NCI-H2107 treated with DMSO at 0.1 percent for 48 hours (cell line): Measurements from ENCODE around the gene PEX7.
"Not testable (repeated sequence)": the region's sequence is repeated elsewhere in the genome, so short reads cannot be mapped to it uniquely, and the experiment has no call there.

ENCODE experiments used
- DNase-seq: peaks from one replicate; lab custom pipeline; 2025; ENCODE audit not compliant: unreplicated experiment; lab: John Stamatoyannopoulos, UW

PEX7 gene

DNA sequence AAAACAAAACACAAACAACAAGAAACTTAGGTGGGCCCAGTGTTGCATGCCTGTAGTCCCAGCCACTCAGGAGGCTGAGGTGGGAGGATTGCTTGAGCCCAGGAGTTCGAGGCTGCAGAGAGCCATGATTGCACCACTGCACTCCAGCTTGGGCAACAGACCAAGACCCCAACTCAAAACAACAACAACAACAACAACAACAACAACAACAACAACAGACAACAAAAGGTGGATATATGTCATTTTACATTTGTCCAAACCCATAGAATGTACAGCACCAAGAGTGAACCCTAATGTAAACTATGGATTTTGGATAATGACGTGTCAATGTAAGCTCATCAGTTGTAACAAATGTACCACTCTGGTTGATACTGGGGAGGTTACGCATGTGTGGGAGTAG is 127.6 kb downstream of the PEX7 start:
- DNase-seq = not testable (repeated sequence)

DNA sequence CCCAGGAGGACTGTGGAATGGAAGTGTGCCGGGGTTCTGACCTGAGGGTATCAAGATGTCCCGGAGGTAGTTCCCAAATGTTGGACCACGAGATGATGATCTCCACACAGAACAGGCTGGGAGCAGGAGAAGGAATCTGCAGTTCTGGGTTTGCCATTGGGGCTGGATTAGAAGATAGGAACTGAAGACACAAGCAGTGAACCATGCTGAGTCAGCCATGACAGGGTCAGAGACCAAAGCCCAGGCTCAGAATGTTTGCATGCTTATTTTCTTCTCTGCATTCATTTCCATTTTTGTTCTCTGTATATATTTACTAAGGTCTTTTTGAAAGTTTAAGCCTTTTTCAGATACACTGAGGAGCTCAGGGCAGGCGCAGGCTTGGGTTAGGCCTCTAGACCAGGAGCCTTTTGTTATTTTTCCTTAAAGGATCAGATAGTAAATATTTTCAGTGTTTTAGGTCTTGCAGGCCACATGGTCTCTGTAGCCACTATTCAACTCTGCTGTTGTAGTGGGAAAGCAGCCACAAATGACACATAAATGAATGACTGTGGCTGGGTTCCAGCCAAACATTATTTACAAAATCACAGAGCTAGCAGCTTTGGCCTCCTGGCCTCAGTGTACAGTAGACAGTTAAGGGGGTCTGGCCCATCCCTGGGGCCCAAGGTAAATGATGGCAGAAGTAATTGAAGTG is 128.2 kb downstream of the PEX7 start:
- no peak for DNase-seq

DNA sequence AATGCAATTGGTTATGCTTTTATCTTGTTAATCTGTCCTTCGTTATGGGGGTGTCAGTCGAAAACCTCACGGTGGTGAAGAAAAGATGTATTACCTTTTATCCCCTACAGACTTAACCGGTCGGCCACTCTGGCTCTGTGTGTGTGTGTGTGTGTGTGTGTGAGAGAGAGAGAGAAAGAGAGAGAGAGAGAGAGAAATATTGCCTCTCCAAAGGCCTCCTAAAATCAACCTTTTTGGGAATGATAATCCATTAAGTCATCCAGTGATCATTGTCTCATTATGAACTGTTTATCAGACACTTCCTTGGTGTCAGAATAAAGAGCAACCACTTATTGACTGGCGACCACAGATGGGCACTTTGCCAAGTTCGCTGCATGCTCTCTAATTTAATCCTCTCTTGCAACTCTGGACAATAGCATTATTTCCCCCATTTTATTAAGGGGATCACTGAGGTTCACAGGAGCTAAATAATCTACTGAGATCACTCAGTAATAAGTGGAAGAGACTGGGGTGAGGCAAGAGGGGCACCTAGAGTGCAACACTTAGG is 130.4 kb downstream of the PEX7 start:
- DNase-seq = peak; percentile 13

DNA sequence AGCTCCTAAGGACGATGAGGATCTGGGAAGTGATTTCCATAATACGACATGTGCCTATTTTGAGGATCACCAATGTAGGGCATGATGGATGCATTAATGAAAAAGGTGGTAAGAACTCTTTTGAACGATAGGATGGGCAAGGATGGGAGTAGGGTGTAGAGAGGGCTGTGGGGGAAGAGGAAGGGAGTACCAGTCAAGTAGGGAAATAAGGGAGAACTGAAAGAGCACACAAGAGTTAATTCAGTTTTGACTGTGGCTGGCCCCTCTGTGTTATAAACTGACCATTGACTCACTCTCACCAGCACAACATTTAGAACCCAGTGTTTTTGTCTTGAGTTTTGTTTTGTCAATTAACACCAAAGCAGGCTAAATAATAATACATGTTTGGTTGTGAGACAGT is 132.7 kb downstream of the PEX7 start:
- no peak for DNase-seq

DNA sequence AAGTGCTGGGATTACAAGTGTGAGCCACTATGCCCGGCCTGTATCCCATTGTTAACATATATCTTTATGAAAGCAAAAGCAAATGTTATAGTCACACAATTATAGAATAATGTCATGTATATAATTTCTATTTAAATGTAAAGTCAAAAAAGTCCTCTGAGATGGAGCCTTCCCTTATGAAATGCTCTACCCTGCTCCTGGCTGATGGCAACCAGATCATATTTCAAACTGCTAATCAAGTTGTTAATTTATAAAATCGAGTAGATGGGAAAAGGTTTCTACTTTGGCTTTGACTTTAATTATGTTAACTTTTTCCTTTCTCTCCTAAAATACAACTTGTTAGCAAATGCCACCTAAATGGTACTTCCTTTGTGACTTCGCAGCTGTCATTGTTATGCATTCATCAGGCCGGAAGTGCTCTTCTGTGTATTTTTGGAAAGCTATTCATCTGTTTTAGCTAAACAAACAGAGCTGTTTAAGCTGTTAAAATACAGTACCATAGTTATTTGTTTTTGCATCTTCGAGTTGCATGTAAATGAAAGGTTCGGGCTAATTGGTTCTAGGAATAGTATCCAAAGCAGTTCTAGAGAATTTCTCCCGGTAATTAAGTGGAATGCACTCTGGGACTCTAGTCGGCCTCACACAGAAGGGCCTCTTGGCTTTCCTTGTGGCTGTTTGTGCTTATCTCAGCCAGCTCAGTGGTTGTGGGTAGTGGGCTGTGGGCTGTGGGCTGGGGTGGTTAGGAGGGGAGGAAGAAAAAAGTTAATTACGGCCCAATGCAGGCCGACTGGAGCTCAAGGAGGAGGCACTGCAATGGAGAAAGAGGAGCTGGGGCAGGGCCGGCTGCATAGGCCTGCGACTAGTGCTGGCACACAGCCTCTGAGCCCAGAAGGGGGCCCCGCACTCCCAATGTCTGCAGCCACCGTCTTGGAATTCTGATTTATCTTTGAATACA is 134.5 kb downstream of the PEX7 start:
- peak; percentile 53 for DNase-seq

DNA sequence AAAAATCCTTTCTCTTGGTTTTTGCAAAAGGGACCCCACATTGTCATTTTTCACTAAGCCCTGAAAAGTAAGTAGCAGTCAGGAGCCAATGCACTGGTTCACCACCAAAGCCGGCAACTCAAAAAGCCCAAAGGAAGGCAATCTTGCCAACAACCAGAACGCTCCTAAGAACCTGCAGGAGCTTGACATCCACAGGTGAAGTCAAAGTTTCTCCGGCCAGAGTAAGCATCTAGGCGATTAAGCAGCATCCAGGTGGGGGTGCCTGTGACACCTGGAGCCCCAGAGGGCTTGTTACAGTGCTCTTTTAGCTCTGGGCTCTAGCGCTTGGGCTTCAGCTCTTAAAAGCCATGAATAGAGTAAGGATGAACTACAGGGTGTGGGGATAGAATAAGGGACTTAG is 135.8 kb downstream of the PEX7 start:
- DNase-seq = no peak

DNA sequence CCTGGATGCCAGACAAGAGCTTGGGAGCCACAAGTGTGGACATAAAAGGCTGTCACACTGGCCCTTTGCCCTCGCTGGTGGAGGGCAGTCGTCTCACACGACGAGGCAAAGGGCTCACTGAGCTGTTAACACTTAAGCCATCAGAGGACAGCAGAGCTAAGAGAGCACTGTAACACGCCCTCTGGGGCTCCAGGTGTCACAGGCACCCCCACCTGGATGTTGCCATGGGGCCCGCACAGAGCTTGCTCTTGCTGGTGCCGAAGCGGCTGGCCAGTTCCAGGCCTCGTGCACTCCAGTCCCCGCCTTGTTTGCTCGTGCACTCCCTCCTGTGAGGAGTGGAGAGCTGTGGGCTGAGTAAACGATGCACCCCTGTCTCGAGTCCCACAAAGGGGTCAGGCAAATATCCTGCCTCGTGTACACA is 137.1 kb downstream of the PEX7 start:
- no peak for DNase-seq

DNA sequence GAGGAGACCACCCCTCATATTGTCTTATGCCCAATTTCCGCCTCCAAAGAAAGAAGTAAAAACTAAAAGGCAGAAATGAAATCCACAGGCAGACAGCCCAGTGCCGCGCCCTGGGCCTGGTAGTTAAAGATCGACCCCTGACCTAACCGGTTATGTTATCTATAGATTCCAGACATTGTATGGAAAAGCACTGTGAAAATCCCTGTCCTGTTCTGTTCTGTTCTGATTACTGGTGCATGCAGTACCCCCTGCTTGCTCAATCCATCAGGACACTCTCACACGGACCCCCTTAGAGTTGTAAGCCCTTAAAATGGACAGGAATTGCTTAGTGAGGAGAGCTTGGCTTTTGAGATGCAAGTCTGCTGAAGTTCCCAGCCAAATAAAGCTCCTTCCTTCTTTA is 137.5 kb downstream of the PEX7 start:
- DNase-seq = not testable (repeated sequence)

DNA sequence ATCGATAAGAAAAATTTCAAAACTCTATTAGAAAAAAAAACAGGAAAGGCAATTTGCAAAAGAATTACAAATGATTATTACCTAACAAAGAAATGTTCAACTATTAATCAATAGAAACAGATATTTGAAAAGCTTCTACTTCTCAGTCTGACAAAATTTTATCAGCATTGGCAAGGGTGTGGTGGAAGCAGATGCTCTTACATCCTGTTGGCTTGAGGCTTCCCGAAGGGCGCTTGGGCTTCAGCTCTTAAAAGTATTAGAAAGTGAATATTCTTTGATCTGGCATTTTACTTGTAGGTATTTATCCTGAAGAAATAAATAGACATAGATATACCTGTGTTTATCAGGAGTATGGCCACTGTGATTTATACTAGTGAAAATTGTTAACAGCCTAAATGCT is 138.4 kb downstream of the PEX7 start:
- no peak for DNase-seq

DNA sequence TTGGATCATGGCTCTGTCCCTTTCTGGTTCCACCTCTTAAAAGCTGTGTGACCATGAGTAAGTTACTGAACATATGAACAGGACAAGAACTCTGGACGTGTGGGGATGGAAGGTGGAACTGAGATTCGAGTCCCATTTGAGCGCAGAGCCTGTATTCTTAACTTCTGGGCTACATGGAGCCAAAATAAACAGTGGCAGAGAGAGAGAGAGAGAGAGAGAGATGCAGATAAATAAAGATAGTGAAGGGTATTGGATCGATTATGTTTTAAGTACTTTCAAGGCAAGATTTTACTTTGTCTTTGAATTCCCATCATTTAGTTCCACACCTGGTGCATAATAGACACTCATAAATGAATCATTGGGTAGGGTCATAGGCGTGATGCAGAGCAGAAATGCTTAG is 139.5 kb downstream of the PEX7 start:
- no peak for DNase-seq

DNA sequence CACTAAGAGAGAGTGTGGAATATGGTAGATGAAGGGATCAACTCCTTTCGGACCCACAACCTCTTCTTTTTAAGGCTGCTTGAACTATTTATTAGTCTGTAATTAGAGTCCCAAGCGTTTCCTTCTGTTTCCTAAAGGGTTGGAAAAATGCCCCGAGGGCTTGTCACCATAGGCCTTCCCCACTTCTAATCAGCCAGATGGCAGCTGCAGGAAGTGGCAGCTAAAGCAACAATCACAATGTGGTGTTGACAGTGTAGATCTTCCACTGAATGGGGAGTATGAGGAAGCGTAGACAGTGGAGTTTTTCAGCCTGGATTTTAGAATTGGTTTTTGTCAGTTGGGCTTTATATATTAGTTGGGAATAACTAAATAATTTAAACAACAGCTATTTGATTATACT is 140.3 kb downstream of the PEX7 start:
- DNase-seq = peak; percentile 55

DNA sequence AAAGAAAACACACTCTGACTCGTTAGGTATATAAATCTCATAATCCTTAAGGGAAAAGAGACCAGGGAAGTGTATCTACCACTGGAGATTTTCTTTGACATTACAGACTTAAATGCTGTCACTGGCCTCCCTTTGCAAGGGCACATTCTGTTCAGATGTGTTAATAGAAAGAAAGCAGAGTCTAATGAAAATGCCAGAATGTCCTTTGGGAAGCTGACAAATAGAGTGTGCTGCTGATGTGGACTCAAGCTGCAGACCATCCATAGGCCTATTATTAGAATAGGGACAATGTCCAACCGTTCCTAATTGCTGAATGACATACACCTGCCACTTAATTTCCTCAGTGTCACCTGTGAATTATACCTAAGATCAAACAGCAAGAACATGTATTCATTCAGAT is 140.9 kb downstream of the PEX7 start:
- DNase-seq = no peak
